PC-9 (cell line): Measurements from ENCODE around the gene TMPRSS2.

Experiments used
- CTCF ChIP-seq: fragments of 200-600 bp; sonication (generic); conservative IDR thresholded peaks from 2 replicates; pipeline ENCODE4 v1.6.1; 2017; ENCODE audit warnings: mixed run types, antibody characterized with exemption, mild to moderate bottlenecking, moderate library complexity
- EZH2 ChIP-seq: fragments of 200-600 bp; sonication (generic); IDR thresholded peaks from 2 replicates; pipeline ENCODE4 v1.8.0; 2017; ENCODE audit warnings: antibody characterized with exemption, low read depth

DNA sequence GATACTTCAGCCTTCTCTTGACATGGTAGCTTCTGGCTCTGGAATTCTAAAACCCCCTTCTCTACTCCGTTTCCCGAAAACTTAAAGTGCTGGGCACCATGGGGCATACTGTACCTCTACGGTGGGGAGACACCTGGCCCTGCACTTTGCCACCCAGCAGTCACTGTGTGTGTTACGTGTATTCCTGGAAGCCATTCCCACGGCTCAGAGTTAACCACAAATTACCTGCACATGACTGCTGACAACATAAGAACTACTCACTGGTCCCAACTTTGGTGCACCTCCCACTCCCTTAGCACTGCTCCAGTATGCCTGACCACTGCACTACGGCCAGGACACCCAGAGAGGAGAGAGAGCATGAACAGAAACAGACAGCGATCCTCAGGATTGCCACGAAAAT is 29.4 kb upstream of the TMPRSS2 start:
- TF ChIP-seq CTCF (no peak), EZH2 (no peak)
